GM19324 (cell line): ENCODE measurements around the gene CCT2.

Experiments
- ATAC-seq: cut with Tn5 transposase; IDR thresholded peaks from one replicate; pipeline ENCODE4 v1.9.1; 2021; ENCODE audit warnings: mild to moderate bottlenecking, moderate library complexity; ENCODE audit not compliant: unreplicated experiment, low FRiP score

CCT2 gene

GRCh38 chr12:69633061-69633460 is 47.8 kb downstream of the CCT2 start:
- no peak for ATAC-seq

GRCh38 chr12:69639400-69640016 is 54.2 kb downstream of the CCT2 start:
- peak; percentile 70 for ATAC-seq

GRCh38 chr12:69641546-69641945 is 56.3 kb downstream of the CCT2 start:
- no peak for ATAC-seq

- ATAC-seq = no peak
Measured at GRCh38 chr12:69642531-69642930, 57.3 kb downstream of the CCT2 start.

- ATAC-seq = no peak
Measured at GRCh38 chr12:69644511-69644910, 59.3 kb downstream of the CCT2 start.

- ATAC-seq = no peak
Measured at GRCh38 chr12:69645031-69645430, 59.8 kb downstream of the CCT2 start.

- ATAC-seq = no peak
Measured at GRCh38 chr12:69647178-69647577, 61.9 kb downstream of the CCT2 start.

- no peak for ATAC-seq
Measured at GRCh38 chr12:69648476-69648875, 63.2 kb downstream of the CCT2 start.

GRCh38 chr12:69649529-69649928 is 64.3 kb downstream of the CCT2 start:
- ATAC-seq = no peak
